H9 (cell line): ENCODE data around the gene SLC19A1. TPM values are rescaled to one million over a fixed set of nuclear protein-coding genes. Genes with fewer than 3 reads are reported as not detected.

Experiments
- DNase-seq: peaks from one replicate; pipeline ENCODE4 v3.0.0-alpha.2; 2017
- H2AFZ ChIP-seq: one replicate; pipeline ENCODE4 v1.6.1; 2013; ENCODE audit warnings: mild to moderate bottlenecking, low read length, control low read depth, moderate library complexity
- H2AK5ac ChIP-seq: 2 replicates; pipeline ENCODE4 v1.6.1; 2013; ENCODE audit warnings: low read length, control low read depth, mixed read lengths; ENCODE audit not compliant: insufficient read length
- H2BK120ac ChIP-seq: one replicate; pipeline ENCODE4 v1.6.1; 2013; ENCODE audit warnings: low read depth, mild to moderate bottlenecking, low read length, control low read depth, inconsistent platforms; ENCODE audit not compliant: poor library complexity, severe bottlenecking
- H2BK12ac ChIP-seq: 2 replicates; pipeline ENCODE4 v1.6.1; 2013; ENCODE audit warnings: low read length, control low read depth, mixed read lengths, low read depth; ENCODE audit not compliant: insufficient read length
- H2BK15ac ChIP-seq: 2 replicates; pipeline ENCODE4 v1.6.1; 2013; ENCODE audit warnings: low read depth, low read length, control low read depth
- H2BK20ac ChIP-seq: one replicate; pipeline ENCODE4 v1.6.1; 2013; ENCODE audit warnings: low read depth, mild to moderate bottlenecking, low read length, control low read depth, inconsistent platforms; ENCODE audit not compliant: poor library complexity, severe bottlenecking
- H2BK5ac ChIP-seq: 2 replicates; pipeline ENCODE4 v1.6.1; 2013; ENCODE audit warnings: low read length, control low read depth, mixed read lengths; ENCODE audit not compliant: insufficient read length
- H3K14ac ChIP-seq: 2 replicates; pipeline ENCODE4 v1.6.1; 2013; ENCODE audit warnings: low read length, control low read depth; ENCODE audit not compliant: insufficient read depth
- H3K18ac ChIP-seq: 2 replicates; pipeline ENCODE4 v1.6.1; 2013; ENCODE audit warnings: low read depth, mild to moderate bottlenecking, mixed read lengths, low read length, control low read depth; ENCODE audit not compliant: insufficient read length
- H3K23ac ChIP-seq: 2 replicates; pipeline ENCODE4 v1.6.1; 2013; ENCODE audit warnings: low read length, control low read depth, mixed read lengths, low read depth; ENCODE audit not compliant: insufficient read length
- H3K23me2 ChIP-seq: 2 replicates; pipeline ENCODE4 v1.6.1; 2013; ENCODE audit warnings: low read depth, mild to moderate bottlenecking, mixed read lengths, low read length, control low read depth; ENCODE audit not compliant: insufficient read length, poor library complexity, severe bottlenecking
- H3K27ac ChIP-seq: 2 replicates; pipeline ENCODE4 v1.5.1; 2013; ENCODE audit warnings: low read length, control low read depth, mixed read lengths, low read depth; ENCODE audit not compliant: insufficient read length
- H3K27me3 ChIP-seq: 2 replicates; pipeline ENCODE4 v1.6.1; 2013; ENCODE audit warnings: low read length, control low read depth, inconsistent platforms; ENCODE audit not compliant: insufficient read depth
- H3K4ac ChIP-seq: 2 replicates; pipeline ENCODE4 v1.6.1; 2013; ENCODE audit warnings: low read depth, mild to moderate bottlenecking, control low read depth, inconsistent platforms, low read length, moderate library complexity
- H3K4me1 ChIP-seq: 2 replicates; pipeline ENCODE4 v1.6.1; 2013; ENCODE audit warnings: low read length, control low read depth, inconsistent platforms; ENCODE audit not compliant: insufficient read depth
- H3K4me2 ChIP-seq: 2 replicates; pipeline ENCODE4 v1.6.1; 2013; ENCODE audit warnings: low read length, control low read depth, mixed read lengths; ENCODE audit not compliant: insufficient read length, insufficient read depth
- H3K56ac ChIP-seq: 2 replicates; pipeline ENCODE4 v1.6.1; 2013; ENCODE audit warnings: low read depth, mild to moderate bottlenecking, mixed read lengths, low read length, control low read depth; ENCODE audit not compliant: insufficient read length
- H3K79me1 ChIP-seq: 2 replicates; pipeline ENCODE4 v1.6.1; 2013; ENCODE audit warnings: low read depth, mild to moderate bottlenecking, moderate library complexity, low read length, control low read depth, inconsistent platforms; ENCODE audit not compliant: insufficient read depth, poor library complexity, severe bottlenecking
- H3K79me2 ChIP-seq: 2 replicates; pipeline ENCODE4 v1.6.1; 2013; ENCODE audit warnings: low read length, control low read depth, inconsistent platforms; ENCODE audit not compliant: insufficient read depth
- H3K9ac ChIP-seq: 2 replicates; pipeline ENCODE4 v1.6.1; 2013; ENCODE audit warnings: low read length, control low read depth, mixed read lengths; ENCODE audit not compliant: insufficient read length; ENCODE audit errors: extremely low read depth
- H3K9me3 ChIP-seq: one replicate; pipeline ENCODE4 v1.6.1; 2013; ENCODE audit warnings: low read depth, low read length, inconsistent platforms; ENCODE audit not compliant: control insufficient read depth
- H3T11ph ChIP-seq: one replicate; pipeline ENCODE4 v1.6.1; 2013; ENCODE audit warnings: mild to moderate bottlenecking, low read length, control low read depth, inconsistent platforms
- H4K20me1 ChIP-seq: one replicate; pipeline ENCODE4 v1.6.1; 2013; ENCODE audit not compliant: control insufficient read depth, insufficient read length, insufficient read depth
- H4K5ac ChIP-seq: 2 replicates; pipeline ENCODE4 v1.6.1; 2013; ENCODE audit warnings: low read depth, mild to moderate bottlenecking, mixed read lengths, low read length, control low read depth; ENCODE audit not compliant: insufficient read length
- H4K8ac ChIP-seq: replicated peaks from 2 replicates; pipeline ENCODE4 v1.6.1; 2013; ENCODE audit warnings: low read length, control low read depth, mixed read lengths, low read depth; ENCODE audit not compliant: insufficient read length
- H4K91ac ChIP-seq: 2 replicates; pipeline ENCODE4 v1.6.1; 2013; ENCODE audit warnings: low read depth, mild to moderate bottlenecking, moderate library complexity, mixed read lengths, low read length, control low read depth; ENCODE audit not compliant: insufficient read length
- H3K27ac Mint-ChIP-seq, 3 experiments: 2 replicates in 2 of 3; 3 replicates in 1 of 3; pipeline ENCODE4 v1.8.0; 2020 to 2021; ENCODE audit warnings: mixed read lengths in 3 of 3, mild to moderate bottlenecking in 1 of 3, moderate library complexity in 1 of 3
- H3K27me3 Mint-ChIP-seq: 2 replicates; pipeline ENCODE4 v1.8.0; 2021; ENCODE audit warnings: low read depth, mild to moderate bottlenecking, moderate library complexity, mixed read lengths
- H3K36me3 Mint-ChIP-seq, 3 experiments: 2 replicates in 2 of 3; 3 replicates in 1 of 3; pipeline ENCODE4 v1.8.0; 2020 to 2021; ENCODE audit warnings: low read depth in 3 of 3, mixed read lengths in 3 of 3; ENCODE audit not compliant: insufficient read depth in 1 of 3
- H3K4me1 Mint-ChIP-seq, 2 experiments: 2 replicates each; pipeline ENCODE4 v1.8.0; 2020; ENCODE audit warnings: mixed read lengths in 2 of 2
- H3K4me3 Mint-ChIP-seq, 2 experiments: 2 replicates in 1 of 2; 3 replicates in 1 of 2; pipeline ENCODE4 v1.8.0; 2020 to 2021; ENCODE audit warnings: mild to moderate bottlenecking in 2 of 2, mixed read lengths in 2 of 2, moderate library complexity in 1 of 2
- H3K9me3 Mint-ChIP-seq, 2 experiments: 2 replicates in 1 of 2; 3 replicates in 1 of 2; pipeline ENCODE4 v1.8.0; 2020; ENCODE audit warnings: mild to moderate bottlenecking in 2 of 2, mixed read lengths in 2 of 2, moderate library complexity in 1 of 2
- WGBS: extraction: QIAGEN DNeasy Blood & Tissue Kit; methylation state at CpG from one replicate; pipeline ENCODE4 v1.1.7; 2013; ENCODE audit warnings: missing lambda C conversion rate, low lambda C conversion rate, mixed read lengths; ENCODE audit not compliant: insufficient read length; ENCODE audit errors: extremely low coverage; 5-methylcytosine and 5-hydroxymethylcytosine counted together
- total RNA-seq: library from RNA; stranded (reverse); gene quantifications from 2 replicates; pipeline ENCODE4 v1.2.1, GENCODE V29; 2021
- TF ChIP-seq, protein P1 (sequence below): fragments of 200-600 bp; sonication (generic); conservative IDR thresholded peaks from 3 replicates; pipeline ENCODE4 v1.8.0; 2021; ENCODE audit warnings: antibody characterized with exemption, mild to moderate bottlenecking

SLC19A1 gene
- total RNA-seq, 1 experiment from 2014 or later: 32.4 TPM

- no peak overlapping the region for H3K18ac ChIP-seq
- TF ChIP-seq, protein P1, sequence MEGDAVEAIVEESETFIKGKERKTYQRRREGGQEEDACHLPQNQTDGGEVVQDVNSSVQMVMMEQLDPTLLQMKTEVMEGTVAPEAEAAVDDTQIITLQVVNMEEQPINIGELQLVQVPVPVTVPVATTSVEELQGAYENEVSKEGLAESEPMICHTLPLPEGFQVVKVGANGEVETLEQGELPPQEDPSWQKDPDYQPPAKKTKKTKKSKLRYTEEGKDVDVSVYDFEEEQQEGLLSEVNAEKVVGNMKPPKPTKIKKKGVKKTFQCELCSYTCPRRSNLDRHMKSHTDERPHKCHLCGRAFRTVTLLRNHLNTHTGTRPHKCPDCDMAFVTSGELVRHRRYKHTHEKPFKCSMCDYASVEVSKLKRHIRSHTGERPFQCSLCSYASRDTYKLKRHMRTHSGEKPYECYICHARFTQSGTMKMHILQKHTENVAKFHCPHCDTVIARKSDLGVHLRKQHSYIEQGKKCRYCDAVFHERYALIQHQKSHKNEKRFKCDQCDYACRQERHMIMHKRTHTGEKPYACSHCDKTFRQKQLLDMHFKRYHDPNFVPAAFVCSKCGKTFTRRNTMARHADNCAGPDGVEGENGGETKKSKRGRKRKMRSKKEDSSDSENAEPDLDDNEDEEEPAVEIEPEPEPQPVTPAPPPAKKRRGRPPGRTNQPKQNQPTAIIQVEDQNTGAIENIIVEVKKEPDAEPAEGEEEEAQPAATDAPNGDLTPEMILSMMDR: no peak
Measured at GRCh38 chr21:45545691-45546531, 3.7 kb upstream of the SLC19A1 start.

More at GRCh38 chr21:45545691-45546531, 3.7 kb upstream of the SLC19A1 start:
- Histone ChIP-seq H3K79me2 (no peaks in the 10 kb centered on the region; the same call in 1 of the 2 replicates), H2BK120ac (no peak overlapping the region), H4K20me1 (no peaks in the 10 kb centered on the region), H2AFZ (no peak overlapping the region), H3K9me3 (no peaks in the 10 kb centered on the region), H3K79me1 (no peaks in the 10 kb centered on the region), H4K8ac (no peak overlapping the region), H3K4me2 (no peak overlapping the region), H3K9ac (no peak overlapping the region), H3K23me2 (peaks cover 5% of the 10 kb centered on the region), H2BK5ac (no peak overlapping the region), H3K23ac (no peak overlapping the region), H3K14ac (no peak overlapping the region; the same call in 1 of the 2 replicates), H2BK12ac (no peak overlapping the region), H4K5ac (no peak overlapping the region), H2BK15ac (no peak overlapping the region), H3K27me3 (no peaks in the 10 kb centered on the region), H4K91ac (no peak overlapping the region), H3K56ac (no peak overlapping the region), H2AK5ac (no peak overlapping the region), H3T11ph (no peak overlapping the region), H3K27ac (no peak overlapping the region), H3K4ac (no peak overlapping the region), H2BK20ac (no peak overlapping the region), H3K4me1 (peaks cover 2% of the 10 kb centered on the region; the same call in 1 of the 2 replicates)
- Mint-ChIP-seq H3K4me1 (peaks cover 16 to 18% of the 10 kb centered on the region in 2 experiments), H3K27ac (peak overlapping the region in 1 of 3 experiments; percentile 59; a peak in 1 of 7 replicates), H3K4me3 (no peak overlapping the region), H3K9me3 (peaks cover 3 to 6% of the 10 kb centered on the region in 2 experiments; a peak in 3 of 5 replicates), H3K27me3 (peaks cover 26% of the 10 kb centered on the region), H3K36me3 (peaks cover 0 to 7% (median 2%) of the 10 kb centered on the region in 3 experiments; a peak in 2 of 7 replicates)
- peak; percentile 18 for DNase-seq
- WGBS: no CpG with 5 or more reads among the region's 22 CpGs
